Naive B cell (primary cell): Measurements from ENCODE around the gene SLC8A2. TPM values are rescaled to one million over a fixed set of nuclear protein-coding genes. Genes with fewer than 3 reads are reported as not detected.
"Not testable (repeated sequence)": the region's sequence is repeated elsewhere in the genome, so short reads cannot be mapped to it uniquely, and the experiment has no call there.

ENCODE experiments used
- ATAC-seq, 2 donors: fragments of 150-1000 bp; cut with Tn5 transposase; 2 replicates each; pipeline ENCODE4 v1.10.0; 2021; ENCODE audit warnings: low read depth in 2 of 2, mild to moderate bottlenecking in 2 of 2, moderate library complexity in 2 of 2
- DNase-seq: peaks from one replicate; pipeline ENCODE4 v3.0.0; 2022
- H3K27ac Mint-ChIP-seq, 6 donors: one replicate each; pipeline ENCODE4 v1.8.0; 2020 to 2022; ENCODE audit warnings: mild to moderate bottlenecking in 6 of 6, mixed read lengths in 6 of 6, moderate library complexity in 5 of 6, inconsistent platforms in 2 of 6
- H3K27me3 Mint-ChIP-seq, 3 donors: one replicate each; pipeline ENCODE4 v1.8.0; 2021 to 2022; ENCODE audit warnings: mixed read lengths in 3 of 3, mild to moderate bottlenecking in 1 of 3
- H3K36me3 Mint-ChIP-seq, 2 donors: one replicate each; pipeline ENCODE4 v1.8.0; 2020 to 2022; ENCODE audit warnings: mixed read lengths in 2 of 2, inconsistent platforms in 1 of 2, mild to moderate bottlenecking in 1 of 2
- H3K4me1 Mint-ChIP-seq, 3 donors: one replicate each; pipeline ENCODE4 v1.8.0; 2020 to 2022; ENCODE audit warnings: mixed read lengths in 3 of 3, inconsistent platforms in 1 of 3, mild to moderate bottlenecking in 1 of 3, moderate library complexity in 1 of 3
- H3K4me3 Mint-ChIP-seq, 8 donors: one replicate each; pipeline ENCODE4 v1.8.0; 2020 to 2022; ENCODE audit warnings: mild to moderate bottlenecking in 8 of 8, mixed read lengths in 8 of 8, moderate library complexity in 8 of 8, inconsistent platforms in 2 of 8
- H3K9me3 Mint-ChIP-seq, 7 donors: one replicate each; pipeline ENCODE4 v1.8.0; 2020 to 2022; ENCODE audit warnings: mixed read lengths in 7 of 7, mild to moderate bottlenecking in 5 of 7, inconsistent platforms in 2 of 7, moderate library complexity in 1 of 7
- polyA plus RNA-seq, 6 donors: library from polyadenylated mRNA; unstranded; fragments of 300-500 nt; fragmentation: Illumina TruSeq; gene quantifications; one replicate each; pipeline ENCODE4 v1.2.3, GENCODE V29; 2021; ENCODE audit warnings: low read depth in 6 of 6

Gene SLC8A2
- polyA plus RNA-seq, 6 donors from 2014 or later: not detected

- Mint-ChIP-seq H3K27me3 (peaks cover 40 to 86% (median 79%) of the 10 kb centered on the region in 3 donors), H3K36me3 (peaks cover 0 to under 1% of the 10 kb centered on the region in 2 donors), H3K4me1 (peaks cover 20 to 39% (median 30%) of the 10 kb centered on the region in 3 donors), H3K9me3 (peaks cover 0 to 6% (median 0%) of the 10 kb centered on the region in 7 donors), H3K4me3 (no peak overlapping the region), H3K27ac (peak overlapping the region in 2 of 6 donors; percentile 20 to 57)
- DNase-seq (no peak), ATAC-seq (no peak)
Measured at GRCh38 chr19:47415953-47416642, 55.6 kb downstream of the SLC8A2 start.

DNA sequence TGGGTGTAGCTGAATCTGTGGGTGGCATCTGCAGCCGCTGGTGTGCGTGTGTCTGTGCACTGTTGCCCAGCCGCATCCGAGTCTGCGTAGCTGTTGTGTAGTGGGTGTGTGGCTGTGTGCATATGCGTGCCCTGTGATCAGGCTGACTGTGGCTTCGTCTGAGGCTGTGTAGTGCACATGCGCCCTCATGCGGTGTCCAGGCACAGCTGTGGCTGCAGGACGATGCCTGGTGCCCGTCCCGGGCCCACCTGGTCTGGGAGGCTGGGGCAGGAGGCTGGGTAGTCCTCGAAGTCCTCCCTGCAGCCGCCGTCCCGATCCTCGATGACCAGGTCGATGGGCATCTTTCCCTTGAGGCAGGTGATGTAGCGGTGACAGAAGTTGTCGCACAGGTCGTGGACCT lies 57.2 kb downstream of the SLC8A2 start:
- no peak for ATAC-seq
- no peak overlapping the region for H3K27ac Mint-ChIP-seq
- DNase-seq: no peak
- peaks cover 12 to 25% (median 20%) of the 10 kb centered on the region in 3 donors for H3K4me1 Mint-ChIP-seq
- H3K36me3 Mint-ChIP-seq: no peaks in the 10 kb centered on the region
- peaks cover 33 to 70% (median 64%) of the 10 kb centered on the region in 3 donors for H3K27me3 Mint-ChIP-seq
- H3K4me3 Mint-ChIP-seq: no peak overlapping the region
- H3K9me3 Mint-ChIP-seq: peaks cover 0 to 6% (median 0%) of the 10 kb centered on the region in 7 donors

- peaks cover 0 to 6% (median 0%) of the 10 kb centered on the region in 7 donors for H3K9me3 Mint-ChIP-seq
- H3K4me1 Mint-ChIP-seq: peaks cover 12 to 25% (median 20%) of the 10 kb centered on the region in 3 donors
- DNase-seq (no peak), ATAC-seq (no peak)
- H3K27me3 Mint-ChIP-seq: peaks cover 33 to 75% (median 66%) of the 10 kb centered on the region in 3 donors
- no peaks in the 10 kb centered on the region for H3K36me3 Mint-ChIP-seq
- no peak overlapping the region for H3K4me3 Mint-ChIP-seq
- no peak overlapping the region for H3K27ac Mint-ChIP-seq
Measured at GRCh38 chr19:47413941-47414340, 57.8 kb downstream of the SLC8A2 start.

DNA sequence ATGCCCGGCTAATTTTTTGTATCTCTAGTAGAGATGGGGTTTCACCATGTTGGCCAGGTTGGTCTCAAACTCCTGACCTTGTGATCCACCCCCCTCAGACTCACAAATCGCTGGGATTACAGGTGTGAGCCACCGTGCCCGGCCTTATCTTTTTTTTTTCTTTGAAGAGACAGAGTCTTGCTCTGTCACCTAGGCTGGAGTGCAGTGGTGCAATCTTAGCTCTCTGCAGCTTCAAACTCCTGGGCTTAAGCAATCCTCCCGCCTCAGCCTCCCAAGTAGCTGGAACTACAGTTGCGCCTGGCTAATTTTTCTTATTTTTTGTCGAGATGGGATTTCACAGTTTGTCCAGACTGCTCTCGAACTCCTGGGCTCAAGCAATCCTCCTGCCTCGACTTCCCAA lies 60.0 kb downstream of the SLC8A2 start:
- not testable (repeated sequence) for H3K4me1 Mint-ChIP-seq, DNase-seq, H3K4me3 Mint-ChIP-seq, H3K27ac Mint-ChIP-seq, ATAC-seq, H3K9me3 Mint-ChIP-seq
- Mint-ChIP-seq H3K27me3 (peaks cover 29 to 72% (median 64%) of the 10 kb centered on the region in 3 donors), H3K36me3 (peaks cover 0 to 15% of the 10 kb centered on the region in 2 donors)

GRCh38 chr19:47411101-47411500 lies 60.6 kb downstream of the SLC8A2 start:
- no peak overlapping the region for H3K27ac Mint-ChIP-seq
- peaks cover 31 to 72% (median 64%) of the 10 kb centered on the region in 3 donors for H3K27me3 Mint-ChIP-seq

GRCh38 chr19:47408156-47408938 lies 63.3 kb downstream of the SLC8A2 start:
- Mint-ChIP-seq H3K4me3 (peak overlapping the region in 1 of 8 donors; percentile 25), H3K27me3 (peaks cover 40 to 72% (median 65%) of the 10 kb centered on the region in 3 donors), H3K36me3 (peaks cover 0 to 33% of the 10 kb centered on the region in 2 donors), H3K9me3 (peaks cover 5 to 12% (median 7%) of the 10 kb centered on the region in 7 donors), H3K4me1 (peaks cover 0 to 6% (median 5%) of the 10 kb centered on the region in 3 donors), H3K27ac (peak overlapping the region in 2 of 6 donors; percentile 76 to 77)
- DNase-seq: no peak
- ATAC-seq: no peak

More at GRCh38 chr19:47411101-47411500, 60.6 kb downstream of the SLC8A2 start:
- no peak for DNase-seq
- Mint-ChIP-seq H3K4me3 (no peak overlapping the region), H3K9me3 (peaks cover under 1 to 9% (median 7%) of the 10 kb centered on the region in 7 donors), H3K4me1 (peaks cover 0 to 6% (median under 1%) of the 10 kb centered on the region in 3 donors), H3K36me3 (peaks cover 0 to 20% of the 10 kb centered on the region in 2 donors)
- ATAC-seq: no peak

DNA sequence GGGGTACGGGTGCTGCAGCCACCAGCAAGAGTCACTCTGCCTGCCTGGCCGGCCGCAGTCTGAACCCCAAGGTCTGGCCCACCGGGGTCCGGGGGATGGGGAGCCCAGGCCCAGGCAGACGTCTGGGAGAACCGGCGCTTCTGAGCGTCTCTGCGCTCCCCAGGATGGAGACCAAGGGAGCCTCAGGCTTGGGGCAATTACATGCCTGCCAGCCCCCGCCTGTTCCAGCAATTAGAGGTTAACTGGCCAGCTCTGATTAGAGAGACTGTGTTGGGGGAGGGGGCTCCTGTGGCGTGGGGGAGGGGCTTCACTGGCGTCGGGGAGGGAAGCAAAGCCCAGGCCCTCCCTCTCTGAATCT lies 64.3 kb downstream of the SLC8A2 start:
- H3K4me3 Mint-ChIP-seq: no peak overlapping the region
- H3K27ac Mint-ChIP-seq: no peak overlapping the region
- peaks cover 5 to 12% (median 7%) of the 10 kb centered on the region in 7 donors for H3K9me3 Mint-ChIP-seq
- peaks cover 0 to 34% of the 10 kb centered on the region in 2 donors for H3K36me3 Mint-ChIP-seq
- peaks cover 0 to 6% (median 5%) of the 10 kb centered on the region in 3 donors for H3K4me1 Mint-ChIP-seq
- H3K27me3 Mint-ChIP-seq: peaks cover 37 to 74% (median 65%) of the 10 kb centered on the region in 3 donors
- ATAC-seq (no peak), DNase-seq (no peak)

- H3K9me3 Mint-ChIP-seq: peaks cover 5 to 12% (median 7%) of the 10 kb centered on the region in 7 donors
- H3K4me1 Mint-ChIP-seq: peaks cover 0 to 6% (median 5%) of the 10 kb centered on the region in 3 donors
- peak in 1 of 2 donors; percentile 42 for ATAC-seq
- peak overlapping the region in 1 of 8 donors; percentile 29 for H3K4me3 Mint-ChIP-seq
- H3K27me3 Mint-ChIP-seq: peaks cover 33 to 69% (median 66%) of the 10 kb centered on the region in 3 donors
- peaks cover 0 to 34% of the 10 kb centered on the region in 2 donors for H3K36me3 Mint-ChIP-seq
- DNase-seq: no peak
- H3K27ac Mint-ChIP-seq: no peak overlapping the region
Measured at GRCh38 chr19:47406711-47407416, 64.8 kb downstream of the SLC8A2 start.

DNA sequence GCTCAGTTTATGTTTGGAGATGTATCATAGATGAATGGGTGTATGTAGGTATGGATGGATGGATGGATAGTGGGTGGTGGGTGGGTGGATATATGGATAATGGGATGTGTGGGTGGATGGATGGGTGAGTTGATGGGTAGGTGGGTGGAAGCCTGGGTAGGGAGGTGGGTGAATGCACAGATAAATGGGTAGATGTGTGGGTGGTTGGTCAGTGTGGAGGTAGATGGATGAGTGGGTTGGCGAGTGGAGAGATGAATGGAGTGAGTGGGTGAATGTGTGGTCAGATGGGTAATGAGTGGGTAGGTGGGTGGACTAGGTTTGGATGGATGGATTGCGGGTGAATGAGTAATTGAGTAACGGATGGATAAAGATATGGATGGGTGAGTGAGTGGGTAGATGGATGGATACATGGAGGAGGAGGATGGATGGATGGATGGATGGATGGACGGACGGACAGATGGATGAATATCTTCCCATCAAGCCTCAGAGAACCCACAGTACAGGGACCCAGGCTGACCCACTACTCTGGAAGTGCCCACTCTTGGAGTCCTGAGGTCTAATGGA lies 65.8 kb downstream of the SLC8A2 start:
- Mint-ChIP-seq H3K9me3 (peaks cover 5 to 12% (median 7%) of the 10 kb centered on the region in 7 donors), H3K36me3 (peaks cover 0 to 34% of the 10 kb centered on the region in 2 donors), H3K27ac (no peak overlapping the region), H3K27me3 (peaks cover 33 to 75% (median 74%) of the 10 kb centered on the region in 3 donors), H3K4me1 (peaks cover 0 to 6% (median 5%) of the 10 kb centered on the region in 3 donors), H3K4me3 (no peak overlapping the region)
- no peak for ATAC-seq
- no peak for DNase-seq

DNA sequence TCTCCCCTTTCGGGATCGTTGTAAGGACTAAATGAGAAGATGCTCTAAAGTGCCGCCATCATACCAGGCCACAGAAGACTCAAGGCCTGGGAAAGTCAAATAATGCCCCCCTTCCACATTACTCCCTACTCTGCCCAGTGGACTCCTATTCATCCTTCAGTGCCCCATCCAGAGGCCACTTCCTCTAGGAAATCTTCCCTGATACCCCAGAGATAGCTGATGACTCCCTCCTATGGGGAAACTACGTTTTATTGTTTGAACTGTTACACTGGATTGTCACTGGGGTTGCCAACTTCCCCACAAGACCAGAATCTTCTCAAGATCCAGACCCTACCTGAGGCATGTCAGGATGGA lies 66.5 kb downstream of the SLC8A2 start:
- peaks cover 0 to 6% (median 5%) of the 10 kb centered on the region in 3 donors for H3K4me1 Mint-ChIP-seq
- peaks cover 33 to 77% (median 74%) of the 10 kb centered on the region in 3 donors for H3K27me3 Mint-ChIP-seq
- H3K4me3 Mint-ChIP-seq: no peak overlapping the region
- peaks cover 5 to 12% (median 7%) of the 10 kb centered on the region in 7 donors for H3K9me3 Mint-ChIP-seq
- H3K27ac Mint-ChIP-seq: no peak overlapping the region
- peaks cover 0 to 34% of the 10 kb centered on the region in 2 donors for H3K36me3 Mint-ChIP-seq
- no peak for DNase-seq
- no peak for ATAC-seq

DNA sequence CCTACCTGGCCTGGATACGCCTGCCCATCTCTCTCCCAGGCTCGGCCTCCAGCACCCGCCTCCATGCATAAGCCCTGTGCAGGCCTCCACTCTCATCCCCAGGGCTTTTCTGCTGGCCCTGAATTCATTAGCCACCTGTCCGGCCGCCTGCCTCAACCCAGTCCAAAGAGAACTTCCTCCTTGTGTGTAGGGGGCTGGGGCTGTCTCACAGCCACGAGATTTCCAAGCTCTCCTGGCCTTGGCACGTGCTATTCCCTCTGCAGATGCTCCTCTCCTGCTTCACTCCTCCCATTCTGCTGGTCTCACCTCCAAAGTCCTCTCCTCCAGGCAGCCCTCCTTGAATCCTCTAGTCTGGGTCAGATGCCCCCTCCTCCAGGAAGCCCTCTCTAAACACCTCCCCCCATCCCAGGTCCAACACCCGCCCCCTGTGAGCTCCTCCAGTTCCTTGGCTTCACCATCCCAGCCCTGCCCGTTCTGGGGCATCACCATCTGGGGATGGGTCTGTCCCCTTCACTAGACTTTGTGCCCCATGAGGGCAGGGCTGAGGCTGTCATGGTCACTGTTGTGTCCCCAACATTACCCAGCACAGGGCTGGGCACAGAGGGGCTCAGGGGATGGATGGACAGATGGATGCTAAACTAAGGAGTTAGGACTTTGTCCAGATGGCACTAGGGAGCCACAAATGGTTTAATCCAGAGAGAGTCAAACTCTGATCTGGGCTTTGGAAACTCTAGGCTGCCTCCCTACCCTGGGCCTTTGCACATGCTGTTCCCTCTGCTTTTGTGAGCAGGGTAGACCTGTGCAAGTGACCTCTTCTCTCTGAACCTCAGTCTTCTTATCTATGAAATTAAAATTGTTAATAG lies 67.1 kb downstream of the SLC8A2 start:
- peaks cover 33 to 76% (median 75%) of the 10 kb centered on the region in 3 donors for H3K27me3 Mint-ChIP-seq

DNA sequence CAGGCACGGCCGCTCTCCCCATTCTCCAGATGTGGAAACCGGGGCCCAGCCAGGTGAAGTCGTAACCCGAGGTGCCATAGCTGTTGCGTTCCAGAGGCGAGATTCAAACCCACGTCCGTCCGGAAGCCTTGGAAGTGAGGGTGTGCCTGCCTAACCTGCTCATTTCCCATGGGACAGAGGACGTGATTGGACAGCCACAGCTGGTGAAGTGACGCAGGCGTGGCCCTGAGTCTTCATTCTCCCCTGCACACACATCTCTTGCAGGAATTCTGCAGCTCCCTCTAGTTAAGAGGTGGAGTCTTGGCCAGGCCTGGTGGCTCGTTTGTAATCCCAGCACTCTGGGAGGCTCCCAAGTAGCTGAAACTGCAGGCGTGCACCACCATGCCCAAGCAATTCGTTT lies 69.2 kb downstream of the SLC8A2 start:
- DNase-seq: no peak

More for the DNA sequence above, 67.1 kb downstream of the SLC8A2 start:
- peaks cover 5 to 12% (median 7%) of the 10 kb centered on the region in 7 donors for H3K9me3 Mint-ChIP-seq
- H3K36me3 Mint-ChIP-seq: peaks cover 0 to 34% of the 10 kb centered on the region in 2 donors
- H3K4me3 Mint-ChIP-seq: no peak overlapping the region
- no peak overlapping the region for H3K27ac Mint-ChIP-seq
- no peak for ATAC-seq
- no peak for DNase-seq
- H3K4me1 Mint-ChIP-seq: peaks cover 0 to 6% (median 5%) of the 10 kb centered on the region in 3 donors

More for the DNA sequence above, 69.2 kb downstream of the SLC8A2 start:
- Mint-ChIP-seq H3K27me3 (peaks cover 30 to 77% (median 75%) of the 10 kb centered on the region in 3 donors), H3K4me3 (no peak overlapping the region), H3K4me1 (peaks cover 0 to 6% (median 5%) of the 10 kb centered on the region in 3 donors), H3K27ac (no peak overlapping the region), H3K36me3 (peaks cover 0 to 25% of the 10 kb centered on the region in 2 donors), H3K9me3 (peaks cover 0 to 8% (median 2%) of the 10 kb centered on the region in 7 donors)
- ATAC-seq: no peak
